Endometrial microvascular endothelial cells (primary cell): Measurements from ENCODE around the gene ZRSR2. TPM values are rescaled to one million over a fixed set of nuclear protein-coding genes. Genes with fewer than 3 reads are reported as not detected.
"Not testable (repeated sequence)": the region's sequence is repeated elsewhere in the genome, so short reads cannot be mapped to it uniquely, and the experiment has no call there.

Experiments
- in situ Hi-C: cut with HindIII; loops from 2 replicates; pipeline ENCODE4 v1.10.0; 2017; ENCODE audit warnings: low sequenced_read_pairs, low pct_unique_long_range_greater_than_20kb; ENCODE audit errors: inconsistent ontology term
- total RNA-seq: library from RNA; depleted of rRNA; stranded (reverse); fragments of >200 nt; gene quantifications from one replicate; pipeline ENCODE4 v1.2.3, GENCODE V29; 2015; ENCODE audit errors: inconsistent ontology term

ZRSR2 gene
- total RNA-seq, 1 donor from 2014 or later, result 3.5 TPM

GRCh38 chrX:15786915-15787314, 3.4 kb upstream of the ZRSR2 start:
- in situ Hi-C loops, result no loop called here

- in situ Hi-C loops, result no loop called here
These were observed 546 bp downstream of the ZRSR2 start for GRCh38 chrX:15790769-15791290.

- in situ Hi-C loops, result no loop called here
These were observed 7.4 kb downstream of the ZRSR2 start for GRCh38 chrX:15797707-15798106.

- in situ Hi-C loops, result no loop called here
These were observed 14.3 kb downstream of the ZRSR2 start for GRCh38 chrX:15804563-15804962.

GRCh38 chrX:15808254-15808653, 18.0 kb downstream of the ZRSR2 start:
- in situ Hi-C loops, result no loop called here

- in situ Hi-C loops, result no loop called here
These were observed 22.1 kb downstream of the ZRSR2 start for GRCh38 chrX:15812192-15812938.

- in situ Hi-C loops, result no loop called here
These were observed 23.1 kb downstream of the ZRSR2 start for GRCh38 chrX:15813416-15813815.

GRCh38 chrX:15814771-15815365, 24.6 kb downstream of the ZRSR2 start:
- in situ Hi-C loops, result no loop called here

- in situ Hi-C loops, result no loop called here
These were observed 25.6 kb downstream of the ZRSR2 start for GRCh38 chrX:15815779-15816437.

GRCh38 chrX:15816438-15816809, 26.1 kb downstream of the ZRSR2 start:
- in situ Hi-C loops, result no loop called here

GRCh38 chrX:15816886-15817285, 26.6 kb downstream of the ZRSR2 start:
- in situ Hi-C loops, result no loop called here

GRCh38 chrX:15820106-15821073, 30.1 kb downstream of the ZRSR2 start:
- in situ Hi-C loops, result no loop called here

GRCh38 chrX:15822922-15823321, 32.6 kb downstream of the ZRSR2 start:
- in situ Hi-C loops, result no loop called here

GRCh38 chrX:15825936-15826335, 35.7 kb downstream of the ZRSR2 start:
- in situ Hi-C loops, result no loop called here

GRCh38 chrX:15829217-15829616, 38.9 kb downstream of the ZRSR2 start:
- in situ Hi-C loops, result no loop called here

GRCh38 chrX:15831347-15831746, 41.1 kb downstream of the ZRSR2 start:
- in situ Hi-C loops, result not testable (repeated sequence)

GRCh38 chrX:15834053-15834452, 43.8 kb downstream of the ZRSR2 start:
- in situ Hi-C loops, result no loop called here

- in situ Hi-C loops, result no loop called here
These were observed 44.7 kb downstream of the ZRSR2 start for GRCh38 chrX:15834827-15835595.
